ENCODE data around the gene GLIPR1L2. TPM values are rescaled to one million over a fixed set of nuclear protein-coding genes. Genes with fewer than 3 reads are reported as not detected.
"Not testable (repeated sequence)": the region's sequence is repeated elsewhere in the genome, so short reads cannot be mapped to it uniquely, and the experiment has no call there.

Gene GLIPR1L2
- total and polyA plus RNA-seq, 2 donors (not counting 1 experiment from before 2014, with no cell fraction given): 0.37 to 0.91 TPM

DNA sequence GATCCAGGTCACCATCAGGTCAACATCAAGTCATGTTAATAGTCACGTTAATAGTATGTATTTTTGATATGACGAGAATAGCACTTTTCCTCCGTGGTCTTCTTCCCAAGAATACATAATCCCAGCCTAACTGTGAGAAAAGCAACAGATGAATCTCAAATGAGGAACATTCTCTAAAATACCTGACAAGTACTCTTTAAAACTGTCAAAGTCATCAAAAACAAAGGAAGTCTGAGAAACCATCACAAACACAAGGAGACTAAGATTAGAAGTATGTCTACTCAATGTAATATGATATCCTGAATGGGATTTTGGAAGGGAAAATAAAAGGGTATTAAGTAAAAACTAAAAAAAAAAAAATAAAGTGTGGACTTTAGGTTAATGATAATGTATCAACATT is 52.8 kb downstream of the GLIPR1L2 start:
- no peak overlapping the region for H3K9ac ChIP-seq (ENCODE audit: low read length)

DNA sequence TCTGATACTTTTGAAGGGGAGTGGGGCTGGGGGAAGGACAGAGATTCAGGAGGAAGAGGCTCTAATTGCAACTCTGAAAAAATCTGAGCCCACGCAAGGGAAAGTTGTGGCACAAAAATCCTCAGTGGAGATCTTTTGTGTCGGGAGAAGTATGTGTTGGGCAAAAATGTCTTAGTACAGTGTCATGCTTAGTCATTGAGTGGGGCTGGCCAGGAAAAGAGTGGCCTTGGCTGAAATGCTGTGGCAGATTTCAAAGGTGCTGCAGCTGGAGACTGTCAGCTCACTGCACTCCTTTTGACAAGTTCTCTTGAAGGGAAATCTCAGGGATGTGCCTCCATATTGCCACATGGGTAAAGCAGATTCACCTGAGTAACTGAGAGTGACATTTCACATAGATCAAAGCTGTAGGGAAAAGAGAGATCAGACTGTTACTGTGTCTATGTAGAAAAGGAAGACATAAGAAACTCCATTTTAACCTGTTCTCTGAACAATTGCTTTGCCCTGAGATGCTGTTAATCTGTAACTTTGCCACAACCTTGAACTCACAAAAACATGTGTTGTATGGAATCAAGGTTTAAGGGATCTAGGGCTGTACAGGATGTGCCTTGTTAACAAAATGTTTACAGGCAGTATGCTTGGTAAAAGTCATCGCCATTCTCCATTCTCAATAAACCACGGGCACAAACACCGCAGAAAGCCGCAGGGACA is 53.7 kb downstream of the GLIPR1L2 start:
- H3K27me3 ChIP-seq (replicated peaks in 1 of 4; ENCODE audit: control extremely low read depth in 1 of 4, control insufficient read depth in 3 of 4, insufficient read depth in 4 of 4, low read length in 3 of 4): no peaks in the 10 kb centered on the region
- no peak overlapping the region for H3K27ac ChIP-seq (ENCODE audit: low read length in 2 of 2)
- peaks cover 2% of the 10 kb centered on the region for H3K9me3 Mint-ChIP-seq (ENCODE audit: insufficient read depth)
- CTCF ChIA-PET: interaction anchor here (1.0 kb wide), 1 partner anchor 82 kb away, joined by 3 read pairs; no protein-coding TSS in a partner anchor
- 83% methylated on average over 3 of the region's 6 CpGs for WGBS (ENCODE audit: insufficient coverage)
- peaks cover 0 to 5% (median 2%) of the 10 kb centered on the region in 3 donors for H3K9me3 ChIP-seq (ENCODE audit: control extremely low read depth in 1 of 3, control insufficient read depth in 2 of 3, insufficient read depth in 1 of 3, low read length in 2 of 3)
- no peak overlapping the region for H3K4me2 ChIP-seq (replicated peaks; ENCODE audit: low read depth, low read length, poor library complexity, severe bottlenecking)
- H3K4me1 Mint-ChIP-seq: no peaks in the 10 kb centered on the region
- ATAC-seq (ENCODE audit: low read depth) (no peak), DNase-seq (no peak)
- intact Hi-C loops (cut with micrococcal nuclease): no loop called here
- no peak for TF ChIP-seq CTCF (IDR thresholded peaks at IDR 0.05)
- no peak for TF ChIP-seq EZH2 (IDR thresholded peaks at IDR 0.05; ENCODE audit: borderline replicate concordance, insufficient read depth, low read depth, low read length, poor library complexity, severe bottlenecking)
- no peaks in the 10 kb centered on the region for H3K79me2 ChIP-seq (ENCODE audit: control insufficient read depth, insufficient read depth, low read length)
- H3K4me3 Mint-ChIP-seq: no peak overlapping the region
- no peak overlapping the region for H3K9ac ChIP-seq (ENCODE audit: low read length)
- POLR2A ChIA-PET: no interaction called here
- no peak overlapping the region for H3K27ac Mint-ChIP-seq
- no peak overlapping the region for H2AFZ ChIP-seq (ENCODE audit: insufficient read depth, low read depth, low read length, poor library complexity, severe bottlenecking)
- no peaks in the 10 kb centered on the region for H3K4me1 ChIP-seq (ENCODE audit: control insufficient read depth in 2 of 2, insufficient read depth in 2 of 2, low read length in 2 of 2)
- H3K4me3 ChIP-seq (ENCODE audit: control extremely low read depth in 1 of 5, extremely low read depth in 1 of 5, insufficient read depth in 1 of 5, low read depth in 2 of 5, low read length in 4 of 5): no peak overlapping the region
- H4K20me1 ChIP-seq (ENCODE audit: control insufficient read depth, insufficient read depth, low read length, poor library complexity, severe bottlenecking): no peaks in the 10 kb centered on the region
- peaks cover 18% of the 10 kb centered on the region for H3K27me3 Mint-ChIP-seq
- H3K36me3 ChIP-seq (replicated peaks in 1 of 2; ENCODE audit: control extremely low read depth in 1 of 2, control insufficient read depth in 1 of 2, extremely low read depth in 1 of 2, insufficient read depth in 2 of 2, low read length in 1 of 2): no peaks in the 10 kb centered on the region

More for the DNA sequence above, 52.8 kb downstream of the GLIPR1L2 start:
- H3K27ac Mint-ChIP-seq: no peak overlapping the region
- Histone ChIP-seq H3K4me1 (ENCODE audit: control insufficient read depth in 2 of 2, insufficient read depth in 2 of 2, low read length in 2 of 2) (no peaks in the 10 kb centered on the region), H3K79me2 (ENCODE audit: control insufficient read depth, insufficient read depth, low read length) (no peaks in the 10 kb centered on the region), H3K4me2 (replicated peaks; ENCODE audit: low read depth, low read length, poor library complexity, severe bottlenecking) (no peak overlapping the region), H3K36me3 (replicated peaks in 1 of 2; ENCODE audit: control extremely low read depth in 1 of 2, control insufficient read depth in 1 of 2, extremely low read depth in 1 of 2, insufficient read depth in 2 of 2, low read length in 1 of 2) (no peaks in the 10 kb centered on the region), H3K27me3 (replicated peaks in 1 of 4; ENCODE audit: control extremely low read depth in 1 of 4, control insufficient read depth in 3 of 4, insufficient read depth in 4 of 4, low read length in 3 of 4) (no peaks in the 10 kb centered on the region), H4K20me1 (ENCODE audit: control insufficient read depth, insufficient read depth, low read length, poor library complexity, severe bottlenecking) (no peaks in the 10 kb centered on the region), H3K9me3 (ENCODE audit: control extremely low read depth in 1 of 3, control insufficient read depth in 2 of 3, insufficient read depth in 1 of 3, low read length in 2 of 3) (peaks cover 0 to 5% (median 2%) of the 10 kb centered on the region in 3 donors), H3K27ac (ENCODE audit: low read length in 2 of 2) (no peak overlapping the region), H3K4me3 (ENCODE audit: control extremely low read depth in 1 of 5, extremely low read depth in 1 of 5, insufficient read depth in 1 of 5, low read depth in 2 of 5, low read length in 4 of 5) (no peak overlapping the region), H2AFZ (ENCODE audit: insufficient read depth, low read depth, low read length, poor library complexity, severe bottlenecking) (no peak overlapping the region)
- H3K9me3 Mint-ChIP-seq (ENCODE audit: insufficient read depth): peaks cover 2% of the 10 kb centered on the region
- intact Hi-C loops (cut with micrococcal nuclease): no loop called here
- H3K4me3 Mint-ChIP-seq: no peak overlapping the region
- no CpG with 5 or more reads among the region's 3 CpGs for WGBS (ENCODE audit: insufficient coverage)
- ATAC-seq (ENCODE audit: low read depth) (no peak), DNase-seq (no peak)
- POLR2A ChIA-PET: no interaction called here
- no peaks in the 10 kb centered on the region for H3K4me1 Mint-ChIP-seq
- CTCF ChIA-PET: interaction anchor here (1.6 kb wide), 1 partner anchor 42 kb away, joined by 4 read pairs; no protein-coding TSS in a partner anchor
- TF ChIP-seq EZH2 (IDR thresholded peaks at IDR 0.05; ENCODE audit: borderline replicate concordance, insufficient read depth, low read depth, low read length, poor library complexity, severe bottlenecking): no peak
- H3K27me3 Mint-ChIP-seq: peaks cover 18% of the 10 kb centered on the region

DNA sequence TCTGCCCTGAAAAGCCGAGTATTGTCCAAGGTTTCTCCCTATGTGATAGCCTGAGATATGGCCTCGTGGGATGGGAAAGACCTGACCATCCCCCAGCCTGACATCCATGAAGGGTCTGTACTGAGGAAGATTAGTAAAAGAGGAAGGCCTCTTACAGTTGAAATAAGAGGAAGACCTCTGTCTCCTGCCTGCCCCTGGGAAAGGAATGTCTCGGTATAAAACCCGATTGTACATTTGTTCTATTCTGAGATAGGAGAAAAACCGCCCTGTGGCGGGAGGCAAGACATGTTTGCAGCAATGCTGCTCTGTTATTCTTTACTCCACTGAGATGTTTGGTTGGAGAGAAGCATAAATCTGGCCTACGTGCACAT is 54.2 kb downstream of the GLIPR1L2 start:
- ATAC-seq (ENCODE audit: low read depth); H3K4me3 ChIP-seq (ENCODE audit: control extremely low read depth in 1 of 5, extremely low read depth in 1 of 5, insufficient read depth in 1 of 5, low read depth in 2 of 5, low read length in 4 of 5); H3K36me3 ChIP-seq (replicated peaks in 1 of 2; ENCODE audit: control extremely low read depth in 1 of 2, control insufficient read depth in 1 of 2, extremely low read depth in 1 of 2, insufficient read depth in 2 of 2, low read length in 1 of 2); H3K79me2 ChIP-seq (ENCODE audit: control insufficient read depth, insufficient read depth, low read length); intact Hi-C loops (cut with micrococcal nuclease); H3K9me3 Mint-ChIP-seq (ENCODE audit: insufficient read depth); DNase-seq; H3K4me3 Mint-ChIP-seq; H3K4me1 ChIP-seq (ENCODE audit: control insufficient read depth in 2 of 2, insufficient read depth in 2 of 2, low read length in 2 of 2); H3K9me3 ChIP-seq (ENCODE audit: control extremely low read depth in 1 of 3, control insufficient read depth in 2 of 3, insufficient read depth in 1 of 3, low read length in 2 of 3); H3K4me1 Mint-ChIP-seq; H3K27ac ChIP-seq (ENCODE audit: low read length in 2 of 2); H3K27ac Mint-ChIP-seq; H2AFZ ChIP-seq (ENCODE audit: insufficient read depth, low read depth, low read length, poor library complexity, severe bottlenecking); H3K27me3 ChIP-seq (replicated peaks in 1 of 4; ENCODE audit: control extremely low read depth in 1 of 4, control insufficient read depth in 3 of 4, insufficient read depth in 4 of 4, low read length in 3 of 4); H3K4me2 ChIP-seq (replicated peaks; ENCODE audit: low read depth, low read length, poor library complexity, severe bottlenecking); H3K9ac ChIP-seq (ENCODE audit: low read length); POLR2A ChIA-PET; H4K20me1 ChIP-seq (ENCODE audit: control insufficient read depth, insufficient read depth, low read length, poor library complexity, severe bottlenecking): not testable (repeated sequence)
- CTCF ChIA-PET: interaction anchor here (1.0 kb wide), 1 partner anchor 82 kb away, joined by 3 read pairs; no protein-coding TSS in a partner anchor
- peaks cover 18% of the 10 kb centered on the region for H3K27me3 Mint-ChIP-seq
- 41% methylated on average over 4 of the region's 7 CpGs for WGBS (ENCODE audit: insufficient coverage)

All from B cell (primary cell).